ENCODE results near the gene ANKRD45.

GRCh38 chr1:173702736-173703135 is 33.1 kb upstream of the ANKRD45 start:
- no peak for TF ChIP-seq RAD21 (IDR thresholded peaks at IDR 0.05; ENCODE audit: low read length)
- no peak for TF ChIP-seq YY1 (IDR thresholded peaks at IDR 0.05; ENCODE audit: low read depth)

Data from SK-N-SH (cell line).